GM19467 (cell line): ENCODE results near the gene RABEPK.
"Not testable (repeated sequence)": the region's sequence is repeated elsewhere in the genome, so short reads cannot be mapped to it uniquely, and the experiment has no call there.

Experiments
- ATAC-seq: cut with Tn5 transposase; IDR thresholded peaks from one replicate; pipeline ENCODE4 v1.9.1; 2021; ENCODE audit warnings: mild to moderate bottlenecking, moderate library complexity; ENCODE audit not compliant: unreplicated experiment

The RABEPK gene

DNA sequence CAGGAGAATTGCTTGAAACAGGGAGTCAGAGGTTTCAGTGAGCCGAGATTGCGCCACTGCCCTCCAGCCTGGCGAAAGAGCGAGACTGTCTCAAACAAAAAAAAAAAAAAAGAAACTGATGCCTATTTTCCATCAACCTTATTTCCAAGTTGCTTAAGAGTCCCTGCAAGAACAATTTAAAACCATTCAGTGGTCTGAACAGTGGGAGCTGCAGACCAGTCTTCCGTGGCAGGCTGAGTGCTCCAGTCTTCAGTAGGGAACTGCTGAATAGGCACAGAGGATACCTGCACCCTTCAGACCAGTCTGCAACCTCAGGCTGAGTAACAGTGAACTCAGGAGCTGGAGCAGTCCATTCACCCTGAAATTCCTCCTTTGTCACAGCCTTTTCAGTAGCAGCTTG is 5.9 kb upstream of the RABEPK start:
- ATAC-seq = not testable (repeated sequence)

DNA sequence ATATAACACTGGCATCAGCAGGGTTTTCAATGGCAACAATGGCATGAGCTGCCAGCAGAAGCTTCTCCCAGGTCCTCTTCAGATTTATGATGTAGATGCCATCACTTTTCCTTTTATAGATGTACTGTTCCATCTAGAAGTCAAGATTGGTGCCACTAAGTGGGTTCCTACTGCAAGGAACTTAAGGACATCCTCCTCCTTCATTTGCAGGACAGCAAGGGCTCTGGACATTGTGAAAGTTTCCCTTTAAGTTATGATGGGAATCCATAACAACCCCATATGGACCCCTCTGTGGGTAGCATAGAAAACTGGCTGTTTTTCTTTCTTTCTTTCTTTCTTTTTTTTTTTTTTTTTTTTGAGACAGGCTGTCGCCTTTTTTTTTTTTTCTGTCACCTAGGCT is 4.8 kb upstream of the RABEPK start:
- ATAC-seq = not testable (repeated sequence)

DNA sequence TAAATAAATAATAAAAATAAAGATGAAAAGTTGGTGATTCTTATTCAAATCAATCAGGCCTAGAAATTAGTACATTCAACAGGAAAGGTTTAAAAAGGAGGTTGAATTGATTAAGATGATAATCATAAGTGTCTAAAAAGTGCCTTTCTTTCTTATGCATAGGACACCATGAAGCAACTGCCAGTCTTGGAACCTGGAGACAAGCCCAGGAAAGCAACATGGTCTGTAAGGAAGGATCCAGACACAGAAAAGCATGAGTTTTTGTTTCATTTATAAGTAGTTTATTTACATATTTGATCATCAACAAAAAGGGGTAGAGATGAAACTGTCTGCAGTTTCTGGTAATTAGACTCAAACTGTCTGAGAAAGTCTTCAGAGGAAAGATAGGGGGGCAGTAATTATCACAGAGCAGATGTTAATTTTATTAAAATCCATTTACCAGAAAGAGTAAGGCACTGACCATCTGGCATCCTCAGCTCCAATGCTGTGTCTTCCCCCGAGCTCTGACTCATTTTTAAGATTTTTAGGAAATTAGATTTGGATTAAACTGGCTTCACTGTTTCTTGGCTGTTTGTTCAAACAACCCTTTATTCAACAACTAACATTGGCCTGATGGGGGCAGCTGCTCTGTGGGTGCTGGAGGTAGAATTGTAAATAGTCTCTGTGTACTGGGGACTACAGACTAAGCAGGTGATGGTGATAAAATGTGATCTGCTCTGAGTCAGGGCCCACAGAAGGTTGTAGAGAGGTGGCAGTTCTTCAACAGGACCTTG is 2.7 kb downstream of the RABEPK start:
- ATAC-seq = no peak

DNA sequence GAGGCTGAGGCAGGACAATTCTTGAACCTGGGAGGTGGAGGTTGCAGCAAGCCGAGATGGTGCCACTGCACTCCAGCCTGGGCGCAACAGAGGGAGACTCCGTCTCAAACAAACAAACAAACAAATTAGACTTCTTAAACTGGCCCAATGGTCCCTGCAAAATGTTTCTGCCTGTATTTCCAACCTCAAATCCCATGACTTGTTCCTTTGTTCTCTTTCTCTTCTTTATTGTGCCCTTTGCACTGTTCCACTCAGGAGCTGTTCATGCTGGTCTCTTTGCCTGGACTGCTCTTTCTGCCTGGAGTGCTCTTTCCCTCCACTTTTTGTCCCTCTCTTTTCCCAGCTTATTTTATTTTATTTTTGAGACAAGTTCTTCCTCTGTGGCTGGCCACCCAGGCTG is 4.1 kb downstream of the RABEPK start:
- ATAC-seq = no peak

DNA sequence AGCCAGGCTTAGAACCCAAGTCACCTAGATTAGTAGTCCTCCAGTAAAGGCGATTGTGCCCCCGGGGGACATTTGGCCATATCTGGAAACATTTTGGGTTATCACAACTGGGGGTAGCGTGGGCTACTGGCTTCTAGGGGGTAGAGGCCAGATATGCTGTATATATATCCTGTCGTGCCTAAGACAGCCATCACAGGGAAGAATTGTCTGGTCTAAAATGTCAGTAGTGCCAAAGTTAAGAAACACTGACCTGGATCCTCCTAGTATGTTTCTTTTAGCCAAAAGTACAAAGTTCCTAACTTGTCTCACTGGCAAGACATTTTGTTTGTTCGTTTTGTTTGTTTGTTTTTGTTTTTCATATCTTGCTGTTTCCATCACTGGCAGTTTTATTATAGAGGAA is 13.8 kb downstream of the RABEPK start:
- no peak for ATAC-seq

DNA sequence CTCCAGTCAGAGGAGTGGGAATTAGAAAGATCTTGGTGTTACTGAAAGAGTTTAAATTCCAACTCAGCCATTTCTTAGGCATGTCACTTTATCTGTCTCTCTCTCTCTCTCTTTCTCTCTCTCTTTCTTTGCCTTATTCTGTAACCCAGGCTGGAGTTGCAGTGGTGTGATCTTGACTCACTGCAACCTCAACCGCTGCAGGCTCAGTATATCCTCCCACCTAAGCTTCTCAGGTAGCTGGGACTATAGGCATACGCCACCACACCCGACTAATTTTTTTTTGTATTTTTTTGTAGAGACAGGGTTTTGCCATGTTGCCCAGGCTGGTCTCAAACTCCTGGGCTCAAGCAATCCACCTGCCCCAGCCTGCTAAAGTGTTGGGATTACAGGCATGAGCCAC is 18.3 kb downstream of the RABEPK start:
- no peak for ATAC-seq

DNA sequence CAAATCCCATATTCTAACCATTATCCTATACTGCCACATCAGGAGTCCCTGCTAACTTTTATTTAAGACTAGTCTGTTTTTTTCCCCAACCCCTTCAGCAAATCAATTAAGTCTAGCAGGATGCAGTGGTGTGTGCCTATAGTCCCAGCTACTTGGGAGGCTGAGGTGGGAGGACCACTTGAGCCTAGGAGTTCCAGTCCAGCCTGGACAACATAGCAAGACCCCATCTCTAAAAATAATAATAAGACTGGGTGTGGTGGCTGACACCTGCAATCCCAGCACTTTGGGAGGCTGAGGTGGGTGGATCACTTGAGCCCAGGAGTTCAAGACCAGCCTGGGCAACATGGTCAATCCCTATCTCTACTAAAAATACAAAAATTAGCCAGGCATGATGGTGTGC is 24.5 kb downstream of the RABEPK start:
- ATAC-seq = not testable (repeated sequence)

DNA sequence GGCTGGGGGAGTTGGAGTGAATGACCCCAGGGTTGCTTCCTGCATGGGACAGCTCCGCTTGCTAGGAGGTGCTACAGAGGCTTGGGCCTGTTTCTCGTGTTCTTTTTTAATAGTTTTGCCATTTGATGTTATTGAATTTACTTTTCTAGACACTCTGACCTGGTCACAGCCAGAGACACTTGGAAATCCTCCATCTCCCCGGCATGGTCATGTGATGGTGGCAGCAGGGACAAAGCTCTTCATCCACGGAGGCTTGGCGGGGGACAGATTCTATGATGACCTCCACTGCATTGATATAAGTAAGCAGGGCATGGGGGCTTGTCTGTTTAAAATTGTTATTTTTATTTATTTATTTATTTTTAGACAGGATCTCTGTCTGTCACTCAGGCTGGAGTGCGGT is 27.4 kb downstream of the RABEPK start:
- ATAC-seq = no peak

DNA sequence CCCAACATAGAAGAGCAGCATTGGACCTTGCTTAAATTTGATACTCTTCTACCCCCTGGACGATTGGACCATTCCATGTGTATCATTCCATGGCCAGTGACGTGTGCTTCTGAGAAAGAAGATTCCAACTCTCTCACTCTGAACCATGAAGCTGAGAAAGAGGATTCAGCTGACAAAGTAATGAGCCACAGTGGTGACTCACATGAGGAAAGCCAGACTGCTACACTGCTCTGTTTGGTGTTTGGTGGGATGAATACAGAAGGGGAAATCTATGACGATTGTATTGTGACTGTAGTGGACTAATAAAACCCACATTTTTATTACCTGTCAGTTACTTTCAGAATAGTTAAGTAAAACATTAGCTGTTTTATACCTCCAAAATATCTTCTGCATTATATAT is 33.3 kb downstream of the RABEPK start:
- no peak for ATAC-seq

DNA sequence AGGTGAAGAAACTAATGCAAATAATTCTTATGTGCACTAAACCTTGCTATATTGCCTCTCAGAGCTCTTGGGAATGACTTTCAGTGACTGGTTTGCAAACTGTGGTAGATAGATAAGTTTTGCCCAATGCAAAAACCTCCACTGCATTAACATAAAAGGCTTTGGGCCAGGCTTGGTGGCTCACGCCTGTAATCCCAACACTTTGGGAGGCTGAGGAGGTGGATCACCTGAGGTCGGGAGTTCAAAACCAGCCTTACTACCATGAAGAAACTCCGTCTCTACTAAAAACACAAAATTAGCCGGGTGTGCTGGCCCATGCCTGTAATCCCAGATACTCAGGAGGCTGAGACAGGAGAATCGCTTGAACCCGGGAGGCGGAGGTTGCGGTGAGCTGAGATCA is 33.8 kb downstream of the RABEPK start:
- ATAC-seq = not testable (repeated sequence)

DNA sequence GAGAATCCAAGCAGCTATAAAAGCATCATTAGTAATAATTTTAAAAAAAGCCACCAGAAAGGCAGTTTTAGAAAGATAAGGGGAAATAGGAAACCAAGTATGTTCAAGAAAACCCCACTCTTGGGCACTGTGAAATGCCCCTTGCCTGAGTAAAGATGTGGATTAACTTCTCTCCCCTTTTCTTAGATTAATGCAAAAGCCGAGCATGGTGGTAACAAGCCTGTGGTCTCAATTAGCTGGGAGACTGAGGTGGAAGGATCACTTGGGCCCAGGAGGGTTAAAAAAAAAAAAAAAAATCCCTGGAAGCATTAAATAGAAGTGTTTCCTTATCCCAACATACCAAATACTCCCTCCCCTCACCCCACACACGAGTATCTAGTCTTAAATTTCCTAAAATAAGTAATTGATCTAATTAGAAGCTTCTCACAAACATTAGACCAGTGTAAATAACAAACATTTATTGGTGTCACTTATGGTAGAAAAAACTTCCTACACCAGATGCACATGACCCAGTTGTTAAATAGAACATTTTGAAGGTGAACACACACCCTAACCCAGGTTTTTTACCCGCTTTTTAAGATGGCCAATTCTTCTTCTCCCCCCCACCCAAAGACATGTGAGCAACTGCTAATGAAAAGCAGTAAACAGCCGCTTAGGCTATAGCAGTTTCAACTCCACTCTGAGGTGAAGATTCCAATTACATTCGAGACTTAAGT is 35.6 kb downstream of the RABEPK start:
- ATAC-seq = no peak

DNA sequence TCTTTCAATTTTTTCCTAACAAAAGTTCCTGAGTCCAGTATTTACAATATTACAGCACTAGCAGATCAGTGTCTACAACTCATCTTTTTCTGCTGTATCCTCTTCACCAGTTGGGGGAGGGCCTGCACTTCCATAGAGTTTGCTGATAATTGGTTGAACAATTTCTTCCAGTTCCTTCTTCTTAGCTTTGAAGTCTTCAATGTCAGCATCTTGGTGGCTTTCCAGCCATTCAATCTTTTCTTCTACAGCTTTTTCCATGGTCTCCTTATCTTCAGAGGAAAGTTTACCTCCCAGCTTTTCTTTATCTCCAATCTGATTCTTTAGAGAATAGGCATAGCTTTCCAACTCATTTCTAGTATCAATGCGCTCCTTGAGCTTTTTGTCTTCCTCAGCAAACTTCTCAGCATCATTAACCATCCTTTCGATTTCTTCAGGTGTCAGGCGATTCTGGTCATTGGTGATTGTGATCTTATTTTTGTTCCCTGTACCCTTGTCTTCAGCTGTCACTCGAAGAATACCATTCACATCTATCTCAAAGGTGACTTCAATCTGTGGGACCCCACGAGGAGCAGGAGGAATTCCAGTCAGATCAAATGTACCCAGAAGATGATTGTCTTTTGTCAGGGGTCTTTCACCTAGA is 36.3 kb downstream of the RABEPK start:
- ATAC-seq = not testable (repeated sequence)

DNA sequence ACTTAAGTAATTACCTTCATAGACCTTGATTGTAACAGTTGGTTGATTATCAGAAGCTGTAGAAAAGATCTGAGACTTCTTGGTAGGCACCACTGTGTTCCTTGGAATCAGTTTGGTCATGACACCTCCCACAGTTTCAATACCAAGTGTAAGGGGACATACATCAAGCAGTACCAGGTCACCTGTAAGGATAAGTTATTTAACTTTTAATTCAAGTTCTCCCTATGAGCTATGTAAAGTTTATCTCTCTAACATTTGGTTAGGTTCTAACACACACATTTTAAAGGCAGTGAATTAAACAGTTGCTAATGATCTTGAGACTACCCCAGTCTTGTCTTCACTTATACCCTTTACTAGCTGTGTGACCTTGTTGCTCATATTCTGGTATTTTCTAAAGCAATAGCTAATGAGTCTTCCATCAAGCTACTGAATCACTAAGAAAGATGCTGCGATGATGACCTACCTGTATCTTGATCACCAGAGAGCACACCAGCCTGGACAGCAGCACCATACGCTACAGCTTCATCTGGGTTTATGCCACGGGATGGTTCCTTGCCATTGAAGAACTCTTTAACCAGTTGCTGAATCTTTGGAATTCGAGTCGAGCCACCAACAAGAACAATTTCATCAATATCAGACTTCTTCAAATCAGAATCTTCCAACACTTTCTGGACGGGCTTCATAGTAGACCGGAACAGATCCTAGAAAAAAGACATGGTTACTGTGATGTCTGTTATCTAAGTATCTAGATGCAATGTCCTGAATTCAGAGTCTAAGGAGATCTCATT is 38.0 kb downstream of the RABEPK start:
- no peak for ATAC-seq

DNA sequence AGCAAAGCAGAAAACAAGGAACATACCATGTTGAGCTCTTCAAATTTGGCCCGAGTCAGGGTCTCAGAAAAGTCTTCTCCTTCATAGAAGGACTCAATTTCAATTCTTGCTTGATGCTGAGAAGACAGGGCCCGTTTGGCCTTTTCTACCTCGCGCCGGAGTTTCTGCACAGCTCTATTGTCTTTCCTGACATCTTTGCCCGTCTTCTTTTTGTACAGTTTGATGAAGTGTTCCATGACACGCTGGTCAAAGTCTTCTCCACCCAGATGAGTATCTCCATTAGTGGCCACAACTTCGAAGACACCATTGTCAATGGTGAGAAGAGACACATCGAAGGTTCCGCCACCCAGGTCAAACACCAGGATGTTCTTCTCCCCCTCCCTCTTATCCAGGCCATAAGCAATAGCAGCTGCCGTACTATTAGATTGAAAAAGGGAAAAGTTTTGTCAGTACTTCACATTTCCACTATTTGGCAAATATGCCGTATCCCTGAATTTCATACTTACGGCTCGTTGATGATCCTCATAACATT is 38.6 kb downstream of the RABEPK start:
- ATAC-seq = no peak

DNA sequence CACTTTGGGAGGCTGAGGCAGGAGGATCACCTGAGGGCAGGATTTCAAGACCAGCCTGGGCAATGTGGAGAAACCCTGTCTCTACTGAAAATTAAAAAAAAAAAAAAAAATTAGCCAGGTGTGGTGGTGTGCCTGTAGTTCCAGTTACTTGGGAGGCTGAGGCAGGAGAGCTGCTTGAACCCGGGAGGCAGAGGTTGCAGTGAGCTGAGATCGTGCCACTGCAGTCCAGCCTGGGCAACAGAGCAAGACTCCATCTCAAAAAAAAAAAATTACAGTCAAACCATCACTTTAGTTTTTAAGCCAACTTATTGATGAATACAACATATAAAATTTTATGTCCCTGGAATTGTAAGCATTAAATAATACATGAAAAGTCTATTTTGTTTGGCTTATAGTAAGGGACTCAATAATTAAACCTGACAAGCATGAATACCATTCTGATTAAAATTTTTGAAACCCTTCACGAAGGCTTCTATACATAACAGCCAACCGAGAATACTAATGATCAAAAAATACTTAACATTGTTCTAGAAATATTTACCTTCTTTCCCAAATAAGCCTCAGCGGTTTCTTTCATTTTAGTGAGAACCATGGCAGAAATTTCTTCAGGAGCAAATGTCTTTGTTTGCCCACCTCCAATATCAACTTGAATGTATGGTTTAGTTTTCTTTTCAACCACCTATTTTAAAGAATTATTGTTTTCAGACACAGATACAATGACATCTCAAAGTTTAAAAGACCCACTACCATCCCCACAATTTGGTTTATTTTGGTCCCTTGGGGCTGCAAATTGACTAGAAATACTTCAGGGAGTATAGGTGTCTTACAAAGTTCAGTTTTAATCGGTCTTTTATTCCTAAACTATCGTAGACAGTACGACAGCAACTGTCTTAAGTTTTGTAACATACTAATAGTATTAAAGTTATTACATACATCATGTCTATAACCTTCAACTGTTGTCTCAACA is 39.6 kb downstream of the RABEPK start:
- no peak for ATAC-seq

DNA sequence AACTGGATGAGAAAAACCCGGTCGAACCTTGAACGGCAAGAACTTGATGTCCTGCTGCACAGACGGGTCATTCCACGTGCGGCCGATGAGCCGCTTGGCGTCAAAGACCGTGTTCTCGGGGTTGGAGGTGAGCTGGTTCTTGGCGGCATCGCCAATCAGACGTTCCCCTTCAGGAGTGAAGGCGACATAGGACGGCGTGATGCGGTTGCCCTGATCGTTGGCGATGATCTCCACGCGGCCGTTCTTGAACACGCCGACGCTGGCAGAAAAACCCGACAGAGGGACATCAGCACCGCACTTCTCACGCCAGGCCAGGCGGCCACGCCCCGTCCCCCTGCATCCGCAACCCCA is 40.3 kb downstream of the RABEPK start:
- peak; percentile 16 for ATAC-seq

DNA sequence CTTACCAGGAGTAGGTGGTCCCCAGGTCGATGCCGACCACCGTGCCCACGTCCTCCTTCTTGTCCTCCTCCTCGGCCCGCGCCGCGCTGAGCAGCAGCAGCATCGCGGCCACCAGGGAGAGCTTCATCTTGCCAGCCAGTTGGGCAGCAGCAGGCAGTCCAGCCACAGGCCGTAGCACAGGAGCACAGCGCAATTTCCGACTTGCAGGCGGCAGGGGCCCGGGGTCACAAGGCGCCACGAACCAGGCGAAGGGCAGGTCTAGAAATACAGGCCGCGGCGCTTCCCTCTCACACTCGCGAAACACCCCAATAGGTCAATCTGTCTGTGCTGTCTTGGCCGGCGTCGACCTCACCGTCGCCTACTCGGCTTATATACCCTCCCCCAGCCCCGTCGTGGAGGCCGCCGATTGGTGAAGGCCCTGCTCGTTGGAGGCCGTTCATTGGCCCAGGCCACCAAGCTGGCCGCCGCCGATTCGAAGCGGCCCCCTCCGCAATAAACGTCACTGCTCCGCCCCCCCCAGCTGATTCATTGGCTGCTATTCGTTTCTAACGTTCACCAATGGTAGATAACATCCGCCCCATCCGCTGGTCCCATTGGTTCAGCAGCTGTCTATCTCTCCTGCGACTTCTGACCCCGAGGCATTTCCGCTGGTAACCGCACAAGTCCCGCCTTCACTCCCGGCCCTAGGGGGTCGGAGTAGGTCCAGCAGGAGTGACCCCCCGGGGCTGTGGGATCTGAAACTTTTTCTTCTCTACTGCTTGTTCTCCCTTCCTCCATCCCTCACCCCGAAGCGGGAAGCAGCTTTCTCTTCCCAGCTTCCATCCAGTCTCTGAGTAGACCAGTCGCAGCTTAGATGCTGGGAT is 40.9 kb downstream of the RABEPK start, which contains the start of gene HSPA5:
Gene HSPA5, minus strand, starts transcription at position 344 of the 863 bp plus-strand sequence. Its CDS starts 217 bp downstream, at position 127.
- ATAC-seq = peak; percentile 82

DNA sequence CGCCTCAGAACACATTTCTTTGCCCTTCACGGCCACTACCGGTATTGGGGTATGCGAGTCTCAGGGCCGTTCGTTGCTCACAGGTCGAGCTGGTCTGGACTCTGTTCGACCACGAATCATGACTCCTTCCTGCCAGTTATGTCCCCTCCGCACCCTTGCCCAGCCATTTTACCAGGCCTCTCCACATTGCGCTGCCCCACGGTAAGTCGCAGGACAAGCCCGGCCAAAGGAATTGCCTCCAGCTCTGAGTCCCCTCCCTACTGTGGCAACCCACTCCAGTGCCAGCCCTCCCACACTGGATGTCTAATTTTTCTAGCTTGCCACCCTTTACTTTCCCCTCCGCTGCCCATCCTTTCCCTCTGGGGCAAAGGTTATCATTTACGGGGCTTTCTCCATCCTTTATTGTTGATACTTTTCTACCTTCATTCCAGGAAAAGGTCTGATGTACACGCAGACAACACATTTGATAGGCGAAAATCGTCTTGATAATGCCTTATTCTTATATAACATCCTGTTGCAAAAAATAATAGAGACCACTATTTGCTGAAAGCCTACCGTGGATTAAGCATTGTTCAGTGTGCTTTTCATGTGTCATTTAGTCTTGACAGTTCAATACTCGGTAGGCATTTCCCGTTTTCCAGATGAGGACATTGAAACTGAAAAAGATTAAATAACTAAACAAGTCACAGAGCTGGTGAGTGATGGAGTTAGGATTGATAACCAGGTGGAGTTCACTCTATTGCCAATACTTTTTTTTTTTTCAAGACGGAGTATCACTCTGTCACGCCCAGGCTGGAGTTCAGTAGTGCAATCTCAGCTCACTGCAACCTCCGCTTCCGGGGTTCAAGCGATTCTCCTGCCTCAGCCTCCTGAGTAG is 41.8 kb downstream of the RABEPK start:
- no peak for ATAC-seq
